HepG2 (cell line): Measurements from ENCODE around the gene SMIM36. TPM values are rescaled to one million over a fixed set of nuclear protein-coding genes. Genes with fewer than 3 reads are reported as not detected.
"Not testable (repeated sequence)": the region's sequence is repeated elsewhere in the genome, so short reads cannot be mapped to it uniquely, and the experiment has no call there.

ENCODE experiments used
- ATAC-seq: fragments of 200-7000 bp; cut with Tn5 transposase; 3 replicates; pipeline ENCODE4 v1.9.1; 2020; ENCODE audit warnings: mild to moderate bottlenecking, moderate library complexity
- BruUV-seq: library from RNA; stranded (reverse); fragments of 400-500 nt; replicated peaks from 2 replicates; lab custom pipeline; 2021; lab: Mats Ljungman, UMichigan
- CTCF ChIA-PET: fragments of 300-600 bp; formaldehyde crosslinking; extraction: SDS; loops from one replicate; lab custom pipeline; 2021; ENCODE audit warnings: low total read pairs, inconsistent platforms, low intra/inter-chr PET ratio; lab: Yijun Ruan, JAX
- POLR2A ChIA-PET: fragments of 350-600 bp; sonication (Branson Sonifier 250); formaldehyde crosslinking; loops from one replicate; lab custom pipeline; 2020; ENCODE audit warnings: antibody characterized with exemption, inconsistent platforms; lab: Yijun Ruan, JAX
- DNase-seq: peaks from one replicate; pipeline ENCODE4 v3.0.0-alpha.2; 2015; ENCODE audit warnings: low spot score
- FAIRE-seq: peaks from 3 replicates; lab custom pipeline; 2011; peaks lifted over from hg19 to GRCh38; lab: Jason Lieb, UNC
- H2AFZ ChIP-seq: one replicate; pipeline ENCODE4 v1.6.1; 2011; ENCODE audit warnings: low read length, inconsistent platforms
- H3K27ac ChIP-seq: fragments of 300-600 bp; 3 replicates; pipeline ENCODE4 v1.8.0; 2011; ENCODE audit warnings: mixed run types, mild to moderate bottlenecking, mixed read lengths, low read length, inconsistent platforms; ENCODE audit not compliant: insufficient read depth; ENCODE audit errors: extremely low read length
- H3K27me3 ChIP-seq, 2 experiments: fragments of 200-600 bp in 1 of 2; 2 replicates in 1 of 2; 3 replicates in 1 of 2; pipeline versions ENCODE4 v1.6.0 to v1.8.0; 2011; ENCODE audit warnings: low read length in 2 of 2, mild to moderate bottlenecking in 2 of 2, moderate library complexity in 2 of 2, inconsistent platforms in 1 of 2; ENCODE audit not compliant: insufficient read depth in 2 of 2, control insufficient read depth in 1 of 2
- H3K36me3 ChIP-seq, 2 experiments: fragments of 200-600 bp in 1 of 2; replicated peaks in 1 of 2; 2 replicates in 1 of 2; 3 replicates in 1 of 2; pipeline versions ENCODE4 v1.5.1 to v1.8.0; 2011; ENCODE audit warnings: low read length in 2 of 2, inconsistent platforms in 1 of 2; ENCODE audit not compliant: insufficient read depth in 2 of 2, control insufficient read depth in 1 of 2
- H3K4me1 ChIP-seq: 2 replicates; pipeline ENCODE4 v1.5.1; 2012; ENCODE audit warnings: low read length, inconsistent platforms; ENCODE audit not compliant: insufficient read depth
- H3K4me2 ChIP-seq: 2 replicates; pipeline ENCODE4 v1.6.0; 2011; ENCODE audit warnings: low read depth, low read length, inconsistent platforms
- H3K4me3 ChIP-seq, 3 experiments: fragments of 200-600 bp in 1 of 3; sonication (generic), shearing (Covaris generic) in 1 of 3; replicated peaks in 1 of 3; 2 replicates each; pipeline ENCODE4 v1.5.1; 2011 to 2016; ENCODE audit warnings: low read length in 3 of 3, inconsistent platforms in 2 of 3, low read depth in 2 of 3, mild to moderate bottlenecking in 2 of 3, control low read depth in 1 of 3, mixed read lengths in 1 of 3; ENCODE audit not compliant: insufficient read depth in 1 of 3
- H3K79me2 ChIP-seq: one replicate; pipeline ENCODE4 v1.6.1; 2011; ENCODE audit warnings: low read length, inconsistent platforms; ENCODE audit not compliant: insufficient read depth
- H3K9ac ChIP-seq: 2 replicates; pipeline ENCODE4 v1.6.0; 2011; ENCODE audit warnings: mild to moderate bottlenecking, low read depth, low read length, inconsistent platforms; ENCODE audit not compliant: insufficient read depth
- H3K9me3 ChIP-seq: 2 replicates; pipeline ENCODE4 v1.5.1; 2012; ENCODE audit warnings: mild to moderate bottlenecking, low read length
- H4K20me1 ChIP-seq: 2 replicates; pipeline ENCODE4 v1.6.0; 2011; ENCODE audit warnings: inconsistent platforms, mild to moderate bottlenecking, low read length, moderate library complexity; ENCODE audit not compliant: insufficient read depth
- BCL6 ChIP-seq: IDR thresholded peaks from 2 replicates; pipeline ENCODE4 v1.6.1; 2016; ENCODE audit warnings: missing genetic modification reagents, missing compliant biosample characterization
- HOXA3 ChIP-seq: sonication (generic); formaldehyde crosslinking; IDR thresholded peaks from 2 replicates; pipeline ENCODE4 v1.5.0; 2020; ENCODE audit warnings: missing genetic modification reagents
- MLLT10 ChIP-seq: sonication (generic); formaldehyde crosslinking; IDR thresholded peaks from 2 replicates; pipeline ENCODE4 v1.4.0; 2020; ENCODE audit warnings: missing genetic modification reagents
- SCMH1 ChIP-seq: sonication (generic); formaldehyde crosslinking; IDR thresholded peaks from 2 replicates; pipeline ENCODE4 v1.9.0; 2021; ENCODE audit warnings: missing genetic modification reagents, mild to moderate bottlenecking, borderline replicate concordance
- UBTF ChIP-seq: sonication (generic); formaldehyde crosslinking; IDR thresholded peaks from 2 replicates; pipeline ENCODE4 v1.4.0; 2020; ENCODE audit warnings: mild to moderate bottlenecking, missing genetic modification reagents
- ZNF136 ChIP-seq: sonication (generic); formaldehyde crosslinking; IDR thresholded peaks from 2 replicates; pipeline ENCODE4 v1.8.1; 2022; ENCODE audit warnings: low read depth, mild to moderate bottlenecking, moderate library complexity, missing genetic modification reagents
- ZNF446 ChIP-seq: sonication (generic); formaldehyde crosslinking; IDR thresholded peaks from 2 replicates; pipeline ENCODE4 v1.5.0; 2020; ENCODE audit warnings: mild to moderate bottlenecking, missing genetic modification reagents
- ZNF460 ChIP-seq: sonication (generic); formaldehyde crosslinking; IDR thresholded peaks from 2 replicates; pipeline ENCODE4 v1.5.1; 2020; ENCODE audit warnings: missing genetic modification reagents, mild to moderate bottlenecking, borderline replicate concordance
- ZNF687 ChIP-seq: sonication (generic); formaldehyde crosslinking; IDR thresholded peaks from 2 replicates; pipeline ENCODE4 v1.5.1; 2020; ENCODE audit warnings: mild to moderate bottlenecking, missing genetic modification reagents, moderate library complexity
- ZNF703 ChIP-seq: sonication (generic); formaldehyde crosslinking; IDR thresholded peaks from 2 replicates; pipeline ENCODE4 v1.5.1; 2020; ENCODE audit warnings: missing genetic modification reagents, mild to moderate bottlenecking, moderate library complexity, borderline replicate concordance
- WGBS: methylation state at CpG from one replicate; pipeline ENCODE4 v1.1.6; 2017; ENCODE audit warnings: low lambda C conversion rate; 5-methylcytosine and 5-hydroxymethylcytosine counted together
- in situ Hi-C: cut with HindIII; loops from 2 replicates; pipeline ENCODE4 v1.10.0; 2017; ENCODE audit warnings: low pct_unique_long_range_greater_than_20kb; ENCODE audit not compliant: extremely low pct_ligation_motif_present
- intact Hi-C: fragments of 100-400 bp; cut with micrococcal nuclease; formaldehyde crosslinking; loops from one replicate; pipeline ENCODE4 v1.10.0; 2022; ENCODE audit not compliant: unreplicated experiment
- polyA plus RNA-seq, 8 experiments: library from polyadenylated mRNA; depleted of rRNA in 3 of 8; stranded (reverse) in 7 of 8; unstranded in 1 of 8; fragments of >200 nt; fragmentation: Illumina TruSeq in 4 of 8; extraction: Trizol in 4 of 8; gene quantifications; 2 replicates each; pipeline versions ENCODE4 v1.2.1 to v1.2.3, GENCODE V29; 2011 to 2016; ENCODE audit warnings: low read depth in 4 of 8, missing spikeins in 1 of 8, mixed read lengths in 1 of 8; ENCODE audit not compliant: insufficient read depth in 1 of 8
- total RNA-seq, 5 experiments: library from RNA; depleted of rRNA; stranded (reverse); fragments of >200 nt; fragmentation: Illumina TruSeq; extraction: Trizol; gene quantifications; 2 replicates each; pipeline ENCODE4 v1.2.3, GENCODE V29; 2016; ENCODE audit warnings: low read depth in 1 of 5
- TF ChIP-seq, protein P1 (sequence below): IDR thresholded peaks from 2 replicates; pipeline ENCODE4 v1.6.1; 2012; ENCODE audit warnings: inconsistent platforms

The SMIM36 gene
- total and polyA plus RNA-seq, 2 of the 13 experiments (the other 11 are each of a cell fraction or from before 2014, with no cell fraction given) = not detected

DNA sequence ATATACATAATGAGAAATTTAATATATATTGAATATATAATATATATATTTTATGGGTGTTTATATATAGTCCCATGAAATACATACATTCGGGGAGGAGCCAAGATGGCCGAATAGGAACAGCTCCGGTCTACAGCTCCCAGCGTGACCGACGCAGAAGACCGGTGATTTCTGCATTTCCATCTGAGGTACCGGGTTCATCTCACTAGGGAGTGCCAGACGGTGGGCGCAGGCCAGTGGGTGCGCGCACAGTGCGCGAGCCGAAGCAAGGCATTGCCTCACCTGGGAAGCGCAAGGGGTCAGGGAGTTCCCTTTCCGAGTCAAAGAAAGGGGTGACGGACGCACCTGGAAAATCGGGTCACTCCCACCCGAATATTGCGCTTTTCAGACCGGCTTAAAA is 9.6 kb downstream of the SMIM36 start:
- H3K4me3 ChIP-seq, BruUV-seq, H3K27me3 ChIP-seq, ATAC-seq, POLR2A ChIA-PET, H3K79me2 ChIP-seq, DNase-seq, H2AFZ ChIP-seq, in situ Hi-C loops, H3K27ac ChIP-seq, H3K36me3 ChIP-seq, H3K4me2 ChIP-seq, FAIRE-seq, H3K9ac ChIP-seq, H3K4me1 ChIP-seq, H4K20me1 ChIP-seq, H3K9me3 ChIP-seq, intact Hi-C loops, CTCF ChIA-PET: not testable (repeated sequence)
- 94% methylated on average over 20 of the region's 23 CpGs for WGBS
- TF ChIP-seq HOXA3 (CRISPR knock-in tag) (peak; percentile 14; the same call in 1 of the 2 replicates), ZNF687 (peak; percentile 24; the same call in 1 of the 2 replicates)

DNA sequence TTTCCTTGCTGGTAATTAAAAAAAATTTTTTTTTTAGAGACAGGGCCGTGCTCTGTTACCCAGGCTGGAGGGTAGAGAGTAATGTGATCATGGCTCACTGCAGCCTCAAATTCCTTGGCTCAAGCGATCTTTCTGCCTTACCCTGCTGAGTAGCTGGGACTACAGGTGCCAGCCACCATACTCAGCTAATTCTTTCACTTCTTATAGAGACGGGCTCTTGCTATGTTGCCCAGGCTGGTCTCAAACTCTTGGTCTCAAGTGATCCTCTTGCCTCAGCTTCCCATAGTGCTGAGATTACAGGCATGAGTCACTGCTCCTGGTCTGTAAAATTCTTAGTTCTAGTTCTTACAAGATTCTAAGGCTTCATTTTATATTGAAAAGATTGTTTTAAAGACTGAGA is 11.1 kb downstream of the SMIM36 start:
- Histone ChIP-seq H3K4me2 (no peak overlapping the region), H3K9ac (no peak overlapping the region), H3K27me3 (no peaks in the 10 kb centered on the region), H2AFZ (no peak overlapping the region), H3K9me3 (no peaks in the 10 kb centered on the region), H3K4me1 (peaks cover 17% of the 10 kb centered on the region), H3K36me3 (no peaks in the 10 kb centered on the region), H4K20me1 (no peaks in the 10 kb centered on the region), H3K4me3 (no peak overlapping the region), H3K79me2 (no peaks in the 10 kb centered on the region), H3K27ac (peak overlapping the region; percentile 18)
- FAIRE-seq (peak; percentile 63), DNase-seq (no peak), ATAC-seq (no peak)
- in situ Hi-C loops (no loop called here), intact Hi-C loops (no loop called here)
- POLR2A ChIA-PET = interaction anchor here (0.9 kb wide), 1 partner anchor 106 kb away, joined by 3 read pairs; no protein-coding TSS in a partner anchor
- 88% methylated on average over 3 of the region's 3 CpGs for WGBS
- no TSS peak for BruUV-seq
- CTCF ChIA-PET = no interaction called here
- no peak for TF ChIP-seq SCMH1 (CRISPR knock-in tag)
- TF ChIP-seq ZNF136 = no peak
- TF ChIP-seq ZNF460 (CRISPR knock-in tag) = no peak
- TF ChIP-seq ZNF703 = no peak
- TF ChIP-seq, protein P1, sequence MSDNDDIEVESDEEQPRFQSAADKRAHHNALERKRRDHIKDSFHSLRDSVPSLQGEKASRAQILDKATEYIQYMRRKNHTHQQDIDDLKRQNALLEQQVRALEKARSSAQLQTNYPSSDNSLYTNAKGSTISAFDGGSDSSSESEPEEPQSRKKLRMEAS = no peak
- no peak for TF ChIP-seq BCL6 (CRISPR knock-in tag)
- no peak for TF ChIP-seq ZNF446 (CRISPR knock-in tag)
- no peak for TF ChIP-seq UBTF (CRISPR knock-in tag)
- no peak for TF ChIP-seq MLLT10
